Esophagus (tissue), 2 donors: ENCODE data around the gene CORO2A. TPM values are rescaled to one million over a fixed set of nuclear protein-coding genes. Genes with fewer than 3 reads are reported as not detected.

ENCODE experiments used
- H3K27ac ChIP-seq, 2 donors: one replicate each; pipeline ENCODE4 v1.5.1; 2013; ENCODE audit warnings: low read depth in 2 of 2, mild to moderate bottlenecking in 2 of 2, inconsistent platforms in 1 of 2, low read length in 1 of 2, moderate library complexity in 1 of 2
- H3K27me3 ChIP-seq, 2 donors: one replicate each; pipeline ENCODE4 v1.6.1; 2013; ENCODE audit warnings: low read length in 2 of 2, control low read depth in 1 of 2, mild to moderate bottlenecking in 1 of 2; ENCODE audit not compliant: insufficient read depth in 2 of 2, control insufficient read depth in 1 of 2
- H3K36me3 ChIP-seq, 2 donors: one replicate each; pipeline ENCODE4 v1.6.1; 2013; ENCODE audit warnings: low read length in 1 of 2; ENCODE audit not compliant: control insufficient read depth in 2 of 2, insufficient read depth in 2 of 2
- H3K4me1 ChIP-seq, 2 donors: one replicate each; pipeline ENCODE4 v1.6.1; 2013; ENCODE audit warnings: low read length in 1 of 2; ENCODE audit not compliant: control insufficient read depth in 2 of 2, insufficient read depth in 2 of 2
- H3K4me3 ChIP-seq, 2 donors: one replicate each; pipeline ENCODE4 v1.5.1; 2013; ENCODE audit warnings: low read length in 2 of 2, mild to moderate bottlenecking in 2 of 2, low read depth in 1 of 2, moderate library complexity in 1 of 2
- H3K9me3 ChIP-seq, 2 donors: one replicate each; pipeline ENCODE4 v1.6.1; 2013; ENCODE audit warnings: mild to moderate bottlenecking in 2 of 2, low read depth in 1 of 2, low read length in 1 of 2, moderate library complexity in 1 of 2; ENCODE audit not compliant: control insufficient read depth in 2 of 2, insufficient read depth in 1 of 2
- WGBS, 2 donors: extraction: QIAGEN DNeasy Blood & Tissue Kit; methylation state at CpG; one replicate each; pipeline ENCODE4 v1.1.7; 2013; 5-methylcytosine and 5-hydroxymethylcytosine counted together
- polyA plus RNA-seq, 2 donors: library from polyadenylated mRNA; stranded (reverse); fragments of 200-250 nt; gene quantifications; one replicate each; pipeline ENCODE4 v1.2.3, GENCODE V29; 2013
- donor health status: healthy with polysubstance abuse.
- donor health status: Bipolar disorder and iron deficiency.

Gene CORO2A
- polyA plus RNA-seq, 2 donors: 7.1 to 9.0 TPM

GRCh38 chr9:98154678-98155077 is 37.8 kb downstream of the CORO2A start:
- WGBS, 2 donors: 60 to 78% methylated on average over 2 of the region's 2 CpGs

GRCh38 chr9:98152526-98152925 is 39.9 kb downstream of the CORO2A start:
- no peaks in the 10 kb centered on the region for H3K9me3 ChIP-seq
- H3K36me3 ChIP-seq: peaks cover 3 to 4% of the 10 kb centered on the region in 2 donors
- peaks cover 0 to 2% of the 10 kb centered on the region in 2 donors for H3K4me1 ChIP-seq
- H3K27me3 ChIP-seq: no peaks in the 10 kb centered on the region
- no peak overlapping the region for H3K4me3 ChIP-seq
- H3K27ac ChIP-seq: no peak overlapping the region

More at GRCh38 chr9:98154678-98155077, 37.8 kb downstream of the CORO2A start:
- H3K36me3 ChIP-seq: peaks cover 0 to 3% of the 10 kb centered on the region in 2 donors
- H3K4me3 ChIP-seq: no peak overlapping the region
- H3K4me1 ChIP-seq: peaks cover 0 to 9% of the 10 kb centered on the region in 2 donors
- H3K27ac ChIP-seq: peak overlapping the region in 1 of 2 donors; percentile 21
- no peaks in the 10 kb centered on the region for H3K9me3 ChIP-seq
- H3K27me3 ChIP-seq: no peaks in the 10 kb centered on the region

DNA sequence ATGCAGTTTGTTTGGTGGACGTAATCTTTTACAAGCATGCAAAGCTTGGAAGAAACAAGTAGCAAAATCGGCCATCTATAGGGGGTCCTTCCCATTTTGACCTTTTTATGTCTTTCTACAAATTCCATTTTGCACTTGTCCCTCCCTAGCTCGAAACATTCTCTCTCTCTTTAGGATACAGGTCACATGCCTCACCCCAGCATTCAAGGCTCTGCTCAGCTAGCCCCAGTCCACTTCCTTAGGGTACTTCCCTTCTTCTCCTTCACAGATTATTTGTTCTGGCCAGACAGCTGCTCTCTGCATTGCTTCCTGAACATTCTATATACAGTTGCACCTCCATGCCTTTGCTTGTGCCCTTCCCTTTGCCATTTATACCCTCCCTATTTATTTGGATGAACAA is 41.7 kb downstream of the CORO2A start:
- Histone ChIP-seq H3K27me3 (no peaks in the 10 kb centered on the region), H3K27ac (no peak overlapping the region), H3K4me1 (peaks cover 0 to 5% of the 10 kb centered on the region in 2 donors), H3K9me3 (no peaks in the 10 kb centered on the region), H3K36me3 (peaks cover 0 to 4% of the 10 kb centered on the region in 2 donors), H3K4me3 (no peak overlapping the region)
- WGBS, 2 donors: 79 to 86% methylated on average over 3 of the region's 3 CpGs

GRCh38 chr9:98150164-98150563 is 42.3 kb downstream of the CORO2A start:
- no peaks in the 10 kb centered on the region for H3K9me3 ChIP-seq
- no peak overlapping the region for H3K27ac ChIP-seq
- no peak overlapping the region for H3K4me3 ChIP-seq
- no peaks in the 10 kb centered on the region for H3K27me3 ChIP-seq
- peaks cover 0 to 6% of the 10 kb centered on the region in 2 donors for H3K4me1 ChIP-seq
- H3K36me3 ChIP-seq: peaks cover 0 to 4% of the 10 kb centered on the region in 2 donors
- WGBS, 2 donors: 87 to 93% methylated on average over 7 of the region's 7 CpGs

GRCh38 chr9:98149422-98149821 is 43.0 kb downstream of the CORO2A start:
- peaks cover 0 to 4% of the 10 kb centered on the region in 2 donors for H3K36me3 ChIP-seq
- no peaks in the 10 kb centered on the region for H3K9me3 ChIP-seq
- peaks cover 0 to 7% of the 10 kb centered on the region in 2 donors for H3K4me1 ChIP-seq
- no peak overlapping the region for H3K27ac ChIP-seq
- WGBS, 2 donors: 61 to 72% methylated on average over 3 of the region's 3 CpGs
- H3K27me3 ChIP-seq: no peaks in the 10 kb centered on the region
- no peak overlapping the region for H3K4me3 ChIP-seq

GRCh38 chr9:98148486-98148885 is 44.0 kb downstream of the CORO2A start:
- Histone ChIP-seq H3K27ac (no peak overlapping the region), H3K4me1 (peaks cover 0 to 14% of the 10 kb centered on the region in 2 donors), H3K4me3 (no peak overlapping the region), H3K27me3 (no peaks in the 10 kb centered on the region), H3K9me3 (no peaks in the 10 kb centered on the region), H3K36me3 (peaks cover 0 to 4% of the 10 kb centered on the region in 2 donors)
- 87 to 88% methylated on average over 2 of the region's 2 CpGs for WGBS, 2 donors

- Histone ChIP-seq H3K9me3 (no peaks in the 10 kb centered on the region), H3K36me3 (peaks cover 0 to 4% of the 10 kb centered on the region in 2 donors), H3K4me3 (no peak overlapping the region), H3K4me1 (peaks cover 0 to 22% of the 10 kb centered on the region in 2 donors), H3K27ac (peak overlapping the region in 1 of 2 donors; percentile 99), H3K27me3 (no peaks in the 10 kb centered on the region)
- WGBS, 2 donors: 71 to 79% methylated on average over 2 of the region's 2 CpGs
Measured at GRCh38 chr9:98147582-98147981, 44.9 kb downstream of the CORO2A start.

DNA sequence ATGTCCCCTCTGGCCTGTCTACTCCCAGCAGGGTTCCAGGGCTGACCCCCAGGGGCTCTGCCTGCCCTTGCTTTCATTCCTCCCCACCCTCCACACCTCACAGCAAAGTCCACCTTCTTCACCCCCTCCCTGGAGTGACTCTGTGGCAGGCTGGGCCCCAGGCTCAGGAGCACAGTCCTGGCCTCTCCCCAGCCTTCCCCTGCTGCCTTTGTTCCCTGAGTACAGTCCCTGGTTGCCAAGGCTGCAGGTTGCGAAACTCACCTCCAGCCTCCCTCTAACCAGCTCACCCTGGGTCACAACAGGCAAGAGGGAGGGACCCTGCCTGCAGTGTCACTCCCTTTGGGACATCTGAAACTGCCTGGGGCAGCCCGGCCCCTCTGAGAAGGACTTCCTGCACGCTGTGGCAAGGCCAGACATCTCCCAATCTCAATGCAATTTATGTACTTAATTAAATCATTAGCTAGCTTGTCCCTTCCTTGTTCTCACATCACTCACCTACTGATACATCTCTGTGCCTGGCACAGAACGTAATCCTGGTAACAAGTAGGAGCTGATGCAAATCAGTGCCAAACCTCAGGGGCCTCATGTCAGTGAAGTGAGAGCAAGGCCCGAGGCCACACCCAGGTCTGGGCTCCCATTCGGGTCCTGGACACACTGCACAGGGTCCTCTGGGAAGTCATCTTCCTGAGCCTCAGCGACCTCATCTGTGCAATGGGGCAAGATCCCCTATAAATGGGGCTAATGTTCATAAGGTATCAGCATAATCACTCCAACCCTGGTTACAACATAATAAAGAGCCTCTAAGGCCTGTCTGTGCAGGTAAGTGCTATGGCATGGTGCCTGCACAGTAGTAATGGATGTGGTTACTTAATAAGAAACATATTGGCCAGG is 46.1 kb downstream of the CORO2A start:
- H3K9me3 ChIP-seq: no peaks in the 10 kb centered on the region
- no peaks in the 10 kb centered on the region for H3K27me3 ChIP-seq
- peaks cover 0 to 25% of the 10 kb centered on the region in 2 donors for H3K4me1 ChIP-seq
- H3K4me3 ChIP-seq: no peak overlapping the region
- H3K36me3 ChIP-seq: peaks cover 0 to 4% of the 10 kb centered on the region in 2 donors
- WGBS, 2 donors: 34 to 41% methylated on average over 7 of the region's 7 CpGs
- peak overlapping the region; percentile 96 to 99 for H3K27ac ChIP-seq

DNA sequence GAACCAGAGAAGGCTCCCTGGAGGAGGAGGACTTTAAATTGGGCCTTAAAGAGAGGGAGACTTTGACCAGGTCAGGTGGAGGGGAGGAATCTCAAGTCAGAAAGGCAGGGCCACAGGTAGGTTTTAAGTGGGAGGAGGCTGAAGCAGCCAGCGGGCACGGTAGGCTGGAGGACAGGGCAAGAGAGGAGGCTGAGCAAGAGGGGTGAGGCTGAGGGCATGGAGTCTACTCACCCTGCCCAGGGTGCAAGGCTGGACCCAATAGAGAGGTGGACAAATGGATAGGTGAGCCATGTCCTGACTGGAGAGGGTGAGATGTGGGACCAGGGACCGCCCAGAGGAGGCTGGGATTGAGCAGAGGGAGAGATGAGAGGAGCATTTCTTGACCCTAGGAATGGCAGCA is 47.8 kb downstream of the CORO2A start:
- Histone ChIP-seq H3K36me3 (peaks cover 0 to 4% of the 10 kb centered on the region in 2 donors), H3K9me3 (no peaks in the 10 kb centered on the region), H3K4me1 (peaks cover 0 to 25% of the 10 kb centered on the region in 2 donors), H3K27ac (peak overlapping the region; percentile 40 to 81), H3K4me3 (no peak overlapping the region), H3K27me3 (no peaks in the 10 kb centered on the region)
- WGBS, 2 donors: 68 to 91% methylated on average over 3 of the region's 3 CpGs
